Activated B cell treated with CpG ODN at 0.5 μM for 24 hours (primary cell): Measurements from ENCODE around the gene DLG2. TPM values are rescaled to one million over a fixed set of nuclear protein-coding genes. Genes with fewer than 3 reads are reported as not detected.

Source experiments
- ATAC-seq: fragments of 200-7000 bp; cut with Tn5 transposase; one replicate; pipeline ENCODE4 v1.10.0; 2021; ENCODE audit warnings: low read depth, mild to moderate bottlenecking, moderate library complexity
- CTCF ChIA-PET: fragments of 350-600 bp; sonication (Branson Sonifier 250); formaldehyde crosslinking; loops from one replicate; lab custom pipeline; 2021; ENCODE audit warnings: antibody characterized with exemption; lab: Charles Lee
- POLR2A ChIA-PET: fragments of 350-600 bp; sonication (Branson Sonifier 250); formaldehyde crosslinking; loops from one replicate; lab custom pipeline; 2021; ENCODE audit warnings: antibody characterized with exemption; lab: Charles Lee
- DNase-seq: peaks from one replicate; pipeline ENCODE4 v3.0.0; 2022
- H3K27ac Mint-ChIP-seq: one replicate; pipeline ENCODE4 v1.8.0; 2020; ENCODE audit warnings: mixed read lengths
- H3K27me3 Mint-ChIP-seq: one replicate; pipeline ENCODE4 v1.8.0; 2021; ENCODE audit warnings: mixed read lengths
- H3K36me3 Mint-ChIP-seq: one replicate; pipeline ENCODE4 v1.8.0; 2021; ENCODE audit warnings: low read depth, mixed read lengths
- H3K4me1 Mint-ChIP-seq: one replicate; pipeline ENCODE4 v1.8.0; 2021; ENCODE audit warnings: mixed read lengths
- H3K4me3 Mint-ChIP-seq: one replicate; pipeline ENCODE4 v1.8.0; 2020; ENCODE audit warnings: mild to moderate bottlenecking, mixed read lengths
- H3K9me3 Mint-ChIP-seq: one replicate; pipeline ENCODE4 v1.8.0; 2020; ENCODE audit warnings: mixed read lengths
- intact Hi-C: fragments of 100-400 bp; cut with micrococcal nuclease; formaldehyde crosslinking; loops from one replicate; pipeline ENCODE4 v1.15.1; 2024
- total RNA-seq: library from RNA; stranded (reverse); gene quantifications from 2 replicates; pipeline ENCODE4 v1.2.3, GENCODE V29; 2022
- TF ChIP-seq, protein P1 (sequence below): fragments of 200-600 bp; IDR thresholded peaks from one replicate; pipeline ENCODE4 v1.8.0; 2022; ENCODE audit warnings: antibody characterized with exemption, mild to moderate bottlenecking

Gene DLG2
- total RNA-seq, 1 donor from 2014 or later: 2.7 TPM

DNA sequence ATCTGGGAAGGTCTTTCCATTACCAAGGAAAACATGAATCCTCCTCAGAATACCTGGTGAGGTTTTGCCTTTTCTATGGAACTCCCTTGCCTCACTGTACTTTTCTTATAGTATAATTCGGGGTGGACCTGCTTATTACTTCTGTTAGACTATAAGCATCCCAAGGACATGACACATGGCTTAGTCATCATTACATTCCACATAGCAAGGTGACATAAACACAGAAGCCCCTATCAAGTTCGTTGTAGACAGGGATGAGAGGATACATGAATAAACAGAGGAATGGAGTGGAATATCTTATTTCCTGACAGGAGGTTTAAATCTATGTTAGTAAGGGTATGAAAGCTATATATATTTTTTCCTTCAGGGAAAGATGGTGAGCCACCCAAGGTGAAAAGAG lies 1808.8 kb downstream of the DLG2 start:
- H3K36me3 Mint-ChIP-seq: no peaks in the 10 kb centered on the region
- H3K4me3 Mint-ChIP-seq: no peak overlapping the region
- TF ChIP-seq, protein P1, sequence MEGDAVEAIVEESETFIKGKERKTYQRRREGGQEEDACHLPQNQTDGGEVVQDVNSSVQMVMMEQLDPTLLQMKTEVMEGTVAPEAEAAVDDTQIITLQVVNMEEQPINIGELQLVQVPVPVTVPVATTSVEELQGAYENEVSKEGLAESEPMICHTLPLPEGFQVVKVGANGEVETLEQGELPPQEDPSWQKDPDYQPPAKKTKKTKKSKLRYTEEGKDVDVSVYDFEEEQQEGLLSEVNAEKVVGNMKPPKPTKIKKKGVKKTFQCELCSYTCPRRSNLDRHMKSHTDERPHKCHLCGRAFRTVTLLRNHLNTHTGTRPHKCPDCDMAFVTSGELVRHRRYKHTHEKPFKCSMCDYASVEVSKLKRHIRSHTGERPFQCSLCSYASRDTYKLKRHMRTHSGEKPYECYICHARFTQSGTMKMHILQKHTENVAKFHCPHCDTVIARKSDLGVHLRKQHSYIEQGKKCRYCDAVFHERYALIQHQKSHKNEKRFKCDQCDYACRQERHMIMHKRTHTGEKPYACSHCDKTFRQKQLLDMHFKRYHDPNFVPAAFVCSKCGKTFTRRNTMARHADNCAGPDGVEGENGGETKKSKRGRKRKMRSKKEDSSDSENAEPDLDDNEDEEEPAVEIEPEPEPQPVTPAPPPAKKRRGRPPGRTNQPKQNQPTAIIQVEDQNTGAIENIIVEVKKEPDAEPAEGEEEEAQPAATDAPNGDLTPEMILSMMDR: no peak
- no peaks in the 10 kb centered on the region for H3K4me1 Mint-ChIP-seq
- CTCF ChIA-PET: interaction anchor here (1.0 to 7.1 kb wide), 5 partner anchors 9 to 1101 kb away, joined by 3 to 61 read pairs (median 16); no protein-coding TSS in a partner anchor
- intact Hi-C loops: no loop called here
- H3K9me3 Mint-ChIP-seq: no peaks in the 10 kb centered on the region
- DNase-seq: no peak
- POLR2A ChIA-PET: no interaction called here
- ATAC-seq: no peak
- H3K27me3 Mint-ChIP-seq: peaks cover 12% of the 10 kb centered on the region
- H3K27ac Mint-ChIP-seq: no peak overlapping the region

DNA sequence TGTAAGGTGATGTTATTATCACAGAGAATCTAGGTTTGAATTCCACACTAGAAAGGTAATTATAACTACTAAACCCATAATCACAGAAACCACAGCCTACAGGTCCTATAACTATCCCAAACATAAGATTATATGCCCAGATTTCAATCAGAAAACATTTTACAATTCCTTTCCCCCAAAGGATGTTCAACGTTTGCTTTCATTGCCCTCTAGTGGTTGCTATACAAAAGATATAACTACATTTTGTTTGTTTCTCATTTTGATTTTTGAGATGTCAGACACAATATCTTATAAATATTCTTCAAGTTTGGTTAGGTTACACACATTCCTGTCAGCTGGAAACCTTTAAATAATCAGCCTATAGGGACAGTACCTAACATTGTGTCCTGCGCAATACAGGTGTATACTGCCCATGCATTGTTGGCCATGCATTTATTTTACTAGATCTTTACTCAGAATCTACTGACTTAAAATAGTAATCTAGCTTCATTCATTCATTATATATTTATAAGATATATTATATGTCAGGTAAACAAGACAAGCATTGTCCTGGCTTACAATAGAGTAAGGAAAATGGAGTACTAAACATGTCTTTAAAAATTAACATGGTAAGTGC lies 1810.5 kb downstream of the DLG2 start:
- H3K27me3 Mint-ChIP-seq: peaks cover 12% of the 10 kb centered on the region
- POLR2A ChIA-PET: no interaction called here
- intact Hi-C loops: loop anchor here (1.0 kb wide), 6 partner anchors 523 to 1098 kb away; no protein-coding TSS in a partner anchor
- no peaks in the 10 kb centered on the region for H3K36me3 Mint-ChIP-seq
- no peak overlapping the region for H3K27ac Mint-ChIP-seq
- TF ChIP-seq, protein P1: no peak
- no peak overlapping the region for H3K4me3 Mint-ChIP-seq
- DNase-seq (no peak), ATAC-seq (no peak)
- CTCF ChIA-PET: interaction anchor here (0.9 to 7.1 kb wide), 9 partner anchors 11 to 1099 kb away, joined by 3 to 61 read pairs (median 5); no protein-coding TSS in a partner anchor
- no peaks in the 10 kb centered on the region for H3K4me1 Mint-ChIP-seq
- no peaks in the 10 kb centered on the region for H3K9me3 Mint-ChIP-seq

DNA sequence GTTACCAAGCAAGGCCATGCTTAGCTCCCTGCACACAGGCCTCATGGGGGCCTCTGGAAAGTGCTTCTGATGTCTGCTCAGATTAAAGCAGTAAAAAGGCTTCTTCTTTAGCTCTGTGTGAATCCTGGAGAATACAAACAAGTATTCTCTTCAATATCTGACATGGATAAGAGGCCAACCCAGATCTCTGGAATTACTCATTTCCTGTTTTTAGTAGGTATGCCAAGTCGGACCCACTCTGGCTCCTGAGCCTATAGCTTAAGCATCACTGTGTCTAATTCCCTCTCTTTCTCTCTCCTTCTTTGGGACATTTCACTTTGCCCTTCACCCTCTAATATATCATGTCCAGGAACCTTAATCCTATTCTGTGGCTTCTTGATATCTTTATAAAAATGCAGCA lies 1811.4 kb downstream of the DLG2 start:
- intact Hi-C loops: loop anchor here (1.0 kb wide), 6 partner anchors 522 to 1097 kb away; no protein-coding TSS in a partner anchor

DNA sequence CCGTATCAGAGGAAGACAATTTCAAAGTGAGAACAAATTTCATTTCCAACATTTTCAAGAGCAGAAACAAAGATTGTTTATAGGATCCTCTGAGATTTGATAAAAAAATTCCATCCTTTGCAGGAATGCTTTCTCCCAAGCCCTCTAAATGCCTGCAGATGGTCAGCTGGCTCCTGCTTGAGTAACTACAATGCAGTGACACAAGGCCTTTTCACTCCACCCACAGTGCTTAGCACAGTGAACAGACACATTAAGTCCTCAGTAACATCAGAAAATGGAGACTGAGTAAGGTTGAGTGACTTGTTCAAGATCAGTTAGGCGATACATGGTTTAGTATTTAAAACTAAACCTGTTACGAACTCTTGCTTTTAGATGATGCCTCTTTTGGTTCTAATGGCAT lies 1813.8 kb downstream of the DLG2 start:
- intact Hi-C loops: no loop called here
- no peaks in the 10 kb centered on the region for H3K36me3 Mint-ChIP-seq
- ATAC-seq (no peak), DNase-seq (no peak)
- CTCF ChIA-PET: no interaction called here
- H3K9me3 Mint-ChIP-seq: no peaks in the 10 kb centered on the region
- peaks cover 18% of the 10 kb centered on the region for H3K27me3 Mint-ChIP-seq
- H3K4me1 Mint-ChIP-seq: no peaks in the 10 kb centered on the region
- no peak overlapping the region for H3K27ac Mint-ChIP-seq
- TF ChIP-seq, protein P1: no peak
- H3K4me3 Mint-ChIP-seq: no peak overlapping the region
- POLR2A ChIA-PET: no interaction called here

More for the DNA sequence above, 1811.4 kb downstream of the DLG2 start:
- Mint-ChIP-seq H3K27me3 (peaks cover 12% of the 10 kb centered on the region), H3K27ac (no peak overlapping the region), H3K4me1 (no peaks in the 10 kb centered on the region), H3K4me3 (no peak overlapping the region), H3K9me3 (no peaks in the 10 kb centered on the region), H3K36me3 (no peaks in the 10 kb centered on the region)
- no peak for ATAC-seq
- no peak for DNase-seq
- ChIA-PET CTCF (interaction anchor here (0.6 to 7.1 kb wide), 9 partner anchors 11 to 1098 kb away, joined by 3 to 61 read pairs (median 4); no protein-coding TSS in a partner anchor), POLR2A (no interaction called here)
- TF ChIP-seq, protein P1: no peak

DNA sequence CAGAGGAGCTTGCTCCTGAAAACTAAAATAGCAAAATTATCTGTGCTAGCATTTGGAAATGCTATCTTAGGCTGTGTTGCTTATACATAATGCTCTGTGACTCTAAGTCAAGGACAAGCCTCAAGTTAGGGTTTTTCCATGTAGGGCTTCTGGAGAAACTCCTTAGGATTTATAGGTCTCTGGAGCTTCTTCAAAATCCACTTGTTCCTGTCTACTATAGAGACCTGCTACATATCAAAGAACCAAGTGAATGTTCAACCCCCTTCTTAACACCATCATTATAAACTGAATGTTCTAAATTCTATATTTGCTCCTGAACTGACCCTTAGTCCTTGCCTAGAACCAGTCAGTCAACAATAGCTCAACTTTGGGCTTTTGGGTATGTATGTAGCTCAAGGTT lies 1817.9 kb downstream of the DLG2 start:
- POLR2A ChIA-PET: no interaction called here
- Mint-ChIP-seq H3K27ac (no peak overlapping the region), H3K4me1 (no peaks in the 10 kb centered on the region), H3K4me3 (no peak overlapping the region), H3K27me3 (peaks cover 10% of the 10 kb centered on the region), H3K36me3 (no peaks in the 10 kb centered on the region), H3K9me3 (no peaks in the 10 kb centered on the region)
- ATAC-seq (no peak), DNase-seq (no peak)
- CTCF ChIA-PET: no interaction called here
- TF ChIP-seq, protein P1: no peak
- intact Hi-C loops: no loop called here
